ENCODE results near the gene ZNF682. TPM values are rescaled to one million over a fixed set of nuclear protein-coding genes. Genes with fewer than 3 reads are reported as not detected.

The ZNF682 gene
- 0.35 and 3.4 TPM in 2 replicates for total RNA-seq

DNA sequence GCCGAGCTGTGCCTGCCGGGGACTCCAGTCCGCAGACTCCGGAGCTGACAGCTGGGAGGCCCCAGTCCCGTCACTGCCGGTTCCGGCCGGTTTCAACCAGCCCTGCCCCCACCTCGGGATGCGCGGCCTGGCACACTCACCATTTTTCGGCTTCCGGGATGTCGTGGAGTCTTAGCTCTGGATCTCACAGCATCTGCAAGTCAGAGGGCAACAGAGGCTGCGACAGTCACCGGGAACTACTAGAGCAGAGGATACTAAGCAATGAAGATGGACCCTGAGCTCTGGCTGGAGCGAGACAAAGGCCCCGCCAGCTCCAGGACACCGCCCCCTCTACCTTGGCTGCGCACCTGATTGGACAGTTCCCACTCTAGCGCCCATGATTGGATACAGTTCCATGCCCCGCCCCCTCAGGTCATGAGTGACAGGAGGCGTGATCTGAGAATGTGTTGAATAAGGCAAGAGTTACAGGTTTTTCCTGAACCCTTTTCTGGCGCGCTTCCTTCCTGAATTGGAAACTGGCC, at the start of gene ZNF682:
Gene ZNF682 (minus strand): TSS at position 303 of the 521 bp plus-strand sequence. CDS start 160 bp downstream, at position 143.

DNA sequence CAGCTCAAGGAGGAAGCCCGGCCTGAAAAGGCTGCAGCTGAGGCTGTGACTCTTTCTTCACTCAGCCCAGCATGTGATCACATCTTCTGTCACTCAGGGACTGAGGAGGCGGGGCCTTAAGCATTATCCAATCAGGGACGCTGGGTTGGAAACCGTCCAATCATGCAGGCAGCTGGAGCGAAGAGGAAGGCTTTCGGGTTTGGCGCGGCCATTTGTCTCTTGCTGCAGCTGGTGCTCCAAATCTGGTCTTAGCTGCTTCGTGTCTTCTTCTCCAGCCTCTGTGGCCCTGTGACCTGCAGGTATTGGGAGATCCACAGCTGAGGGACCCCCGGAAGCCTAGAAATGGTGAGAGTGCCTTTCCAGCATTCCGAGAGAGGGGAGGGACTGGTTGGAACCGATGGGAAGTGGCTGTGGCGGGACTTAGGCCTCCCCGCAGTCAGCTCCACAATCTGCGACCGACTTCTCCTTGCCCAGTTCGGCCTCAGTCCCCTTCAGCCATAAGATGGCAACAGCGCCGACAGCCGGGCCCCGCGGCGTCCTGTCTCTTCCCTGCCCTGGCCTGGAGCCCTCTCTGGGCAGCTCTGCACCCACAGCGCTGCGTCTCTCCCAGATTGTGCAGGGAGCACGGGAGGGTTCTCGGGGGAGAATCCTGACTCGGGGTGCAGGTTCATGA, 38.6 kb upstream of the ZNF682 start, which contains the start of gene ZNF90:
Gene ZNF90 (plus strand): TSS at position 210 of the 673 bp plus-strand sequence. CDS start 133 bp downstream, at position 343.

Other genes starting within 250 kb of the ZNF682 start
- 15.8 and 20.0 TPM in 2 replicates for gene ZNF506, start 217.8 kb downstream of the ZNF682 start, total RNA-seq
- gene ZNF253, start 173.6 kb downstream of the ZNF682 start, total RNA-seq: 3.0 and 3.4 TPM in 2 replicates
- 2.4 and 5.0 TPM in 2 replicates for gene ZNF93, start 138.6 kb downstream of the ZNF682 start, total RNA-seq
- 0.70 and 1.1 TPM in 2 replicates for gene ZNF90, start 38.5 kb upstream of the ZNF682 start, total RNA-seq
- 3.2 and 4.0 TPM in 2 replicates for gene ZNF486, start 127.7 kb upstream of the ZNF682 start, total RNA-seq

Measured in pericardium fibroblast (primary cell).